ENCODE results near the gene CCDC27.

CCDC27 gene

DNA sequence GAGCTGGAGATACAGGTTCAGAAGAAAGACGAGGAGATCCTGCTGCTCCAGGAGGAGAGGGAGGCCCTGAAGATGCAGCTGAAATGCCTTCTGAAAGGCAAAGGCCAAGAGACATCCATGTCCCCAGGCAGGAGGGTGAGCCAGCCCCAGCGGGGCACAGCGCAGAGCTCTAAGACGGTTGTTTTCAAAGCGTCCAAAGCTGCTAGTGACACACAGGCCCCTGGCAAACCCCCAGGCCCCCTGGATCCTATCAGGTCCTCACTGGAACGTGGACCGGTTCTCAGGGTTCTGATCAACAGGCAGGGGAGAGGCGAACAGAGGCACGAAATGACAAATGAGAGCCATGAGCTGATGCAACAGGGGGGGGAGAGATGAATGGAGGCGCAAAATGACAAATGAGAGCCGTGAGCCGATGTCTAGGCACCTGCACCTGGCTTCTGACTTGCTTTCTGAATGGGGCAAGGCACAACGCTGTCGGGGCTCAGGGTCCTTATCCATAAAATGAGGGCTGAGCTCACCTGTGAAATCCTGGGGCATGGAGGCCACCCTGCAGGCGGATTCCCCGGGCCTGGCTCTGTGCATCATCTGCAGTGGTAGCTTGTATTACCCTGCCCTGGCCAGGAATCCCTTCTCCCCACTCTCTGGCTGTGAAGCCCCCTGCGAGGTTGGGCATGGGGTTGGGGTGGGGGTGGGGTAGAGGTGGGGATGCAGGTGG lies 9.2 kb downstream of the CCDC27 start:
- DNase-seq, result no peak

DNA sequence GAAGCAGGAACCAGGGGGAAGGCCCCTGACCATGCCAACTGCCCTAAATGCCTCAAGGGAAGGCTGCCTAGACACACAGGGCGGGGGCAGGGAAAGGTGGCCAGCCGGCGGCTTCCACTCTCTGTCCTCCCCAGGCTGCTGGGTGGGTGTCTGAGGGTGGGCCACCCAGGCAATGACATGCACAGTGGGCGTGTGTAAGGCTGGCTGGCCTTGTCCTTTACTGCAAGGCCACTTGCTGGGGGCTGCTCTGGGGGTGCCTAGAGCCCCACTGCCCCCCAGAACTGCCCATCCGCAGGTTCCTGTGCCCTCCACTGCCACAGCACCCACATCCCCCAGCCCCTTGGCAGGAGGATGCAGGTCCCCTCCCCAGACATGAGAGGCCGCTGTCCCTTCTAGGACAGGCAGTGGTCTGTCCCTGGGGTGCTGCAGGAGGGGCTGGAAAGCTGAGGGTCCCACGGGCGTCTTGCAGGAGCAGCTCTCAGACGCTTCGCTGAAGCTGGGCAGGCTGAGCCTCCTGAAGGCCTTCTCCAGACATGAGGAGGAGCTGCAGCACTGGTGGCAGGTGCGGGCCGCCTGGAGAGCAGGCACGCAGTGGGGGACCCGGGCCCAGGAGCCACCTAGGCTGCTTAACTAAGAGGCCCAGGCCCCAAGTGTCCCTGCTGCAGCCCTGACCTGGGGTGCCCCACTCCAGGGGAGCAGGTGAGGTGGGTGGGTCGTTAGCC lies 10.1 kb downstream of the CCDC27 start:
- no peak for DNase-seq

DNA sequence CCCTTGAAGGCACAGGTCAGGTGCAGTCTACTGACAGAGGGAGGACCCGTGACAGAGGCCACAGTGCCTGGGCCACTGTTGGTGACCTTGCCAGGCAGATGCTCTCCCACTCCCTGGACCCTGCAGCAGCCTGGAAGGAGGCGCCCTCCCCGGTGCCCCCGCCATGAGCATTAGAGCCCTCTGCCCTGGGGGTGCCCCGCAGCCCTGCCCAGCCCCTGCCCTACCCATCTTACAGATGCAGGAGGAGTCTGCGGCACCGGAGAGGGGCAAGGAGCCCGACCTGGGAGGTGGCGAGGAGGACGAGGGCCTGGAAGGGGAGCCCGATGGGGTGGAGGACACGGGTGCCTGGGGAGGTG lies 10.6 kb downstream of the CCDC27 start:
- DNase-seq, result no peak

DNA sequence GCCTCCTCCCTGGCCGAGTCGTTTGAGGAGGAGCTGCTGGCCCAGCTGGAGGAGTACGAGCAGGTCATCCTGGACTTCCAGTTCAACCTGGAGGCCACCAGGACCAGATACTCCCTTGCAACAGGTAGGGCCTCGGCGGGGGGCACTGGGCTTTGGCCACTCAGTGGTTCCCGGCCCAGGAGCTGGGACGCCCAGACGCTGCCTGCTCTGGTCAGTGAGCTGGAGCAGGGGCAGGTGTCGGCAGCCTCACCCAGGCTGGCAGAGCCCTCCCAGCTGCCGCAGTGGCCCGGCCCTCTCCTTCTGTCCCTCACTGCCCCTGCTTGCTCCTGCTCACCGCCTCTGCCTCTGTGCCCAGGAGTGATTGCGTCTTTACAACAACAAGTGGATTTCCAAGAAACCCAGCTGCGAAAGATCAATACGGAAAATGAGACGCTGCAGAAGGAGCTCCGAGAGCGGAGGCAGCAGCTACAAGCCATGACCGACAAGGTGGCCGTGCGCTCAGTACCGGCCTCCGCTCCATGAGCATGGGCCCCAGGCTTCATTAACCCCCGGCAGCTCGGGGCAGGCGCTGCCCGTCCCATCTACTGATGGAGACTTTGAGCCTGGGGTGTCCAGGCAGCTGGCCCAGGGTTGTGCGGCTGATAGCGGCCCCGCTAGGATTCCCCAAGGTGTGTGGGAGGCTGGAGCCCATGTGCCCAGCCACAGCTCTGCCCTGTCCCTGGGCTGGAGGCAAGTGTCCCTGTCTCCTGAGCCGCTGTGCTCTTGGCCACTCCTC lies 11.3 kb downstream of the CCDC27 start:
- no peak for DNase-seq

DNA sequence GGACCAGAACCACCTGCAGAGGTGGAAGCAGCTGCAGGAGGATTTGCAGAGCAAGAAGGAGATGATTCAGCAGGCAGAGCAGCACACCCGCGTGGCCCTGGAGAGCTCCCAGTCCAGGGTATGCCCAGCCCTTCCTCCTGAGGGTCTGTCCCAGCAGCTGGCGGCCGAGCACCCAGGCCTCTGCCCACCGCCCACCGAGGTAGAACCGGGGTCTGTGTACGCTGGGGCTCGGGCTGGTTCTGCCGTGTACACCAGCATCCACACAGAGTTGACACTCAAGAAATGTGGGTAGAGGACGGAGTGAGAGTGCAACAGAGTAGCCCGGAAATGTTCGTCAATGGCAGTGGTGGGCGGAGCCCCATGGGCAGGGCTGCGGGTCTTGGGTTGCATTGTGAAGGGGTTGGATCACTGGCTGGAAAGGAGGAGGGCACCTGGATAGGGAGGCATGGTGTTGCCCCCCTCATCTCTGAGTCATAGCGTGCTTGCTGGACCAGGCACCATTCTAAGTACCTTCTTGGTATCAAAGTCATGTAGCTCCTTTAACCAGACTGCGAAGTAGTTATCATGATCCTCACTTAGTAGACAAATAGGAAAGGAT lies 15.2 kb downstream of the CCDC27 start:
- DNase-seq, result no peak

DNA sequence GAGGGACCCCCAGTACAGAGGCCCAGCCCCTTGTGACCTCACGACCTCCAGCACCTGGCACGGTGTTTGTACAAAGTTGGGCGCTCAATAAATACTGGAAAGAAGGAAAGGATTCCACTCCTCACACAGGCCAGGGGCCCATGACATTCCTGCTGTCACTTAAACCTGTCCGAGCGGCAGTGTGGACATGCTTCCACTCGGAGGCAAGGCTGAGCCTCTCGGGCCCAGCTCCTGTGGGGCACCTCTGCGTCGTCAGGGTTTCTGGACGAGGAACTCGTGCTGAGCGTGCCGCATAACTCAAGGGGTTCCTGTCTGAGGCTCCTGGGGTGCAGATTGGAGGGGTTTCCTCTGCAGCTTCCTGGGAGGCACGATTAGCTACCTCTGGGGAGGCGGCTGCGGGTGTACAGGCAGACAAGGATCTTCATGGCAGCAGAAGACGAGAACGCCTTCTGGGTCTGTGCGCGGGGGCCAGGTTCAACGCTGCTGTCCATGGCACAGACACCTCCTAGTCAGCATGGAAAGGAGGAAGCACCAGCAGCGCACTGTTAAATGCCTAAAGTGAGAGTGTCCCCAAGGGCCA lies 16.7 kb downstream of the CCDC27 start:
- DNase-seq, result no peak

DNA sequence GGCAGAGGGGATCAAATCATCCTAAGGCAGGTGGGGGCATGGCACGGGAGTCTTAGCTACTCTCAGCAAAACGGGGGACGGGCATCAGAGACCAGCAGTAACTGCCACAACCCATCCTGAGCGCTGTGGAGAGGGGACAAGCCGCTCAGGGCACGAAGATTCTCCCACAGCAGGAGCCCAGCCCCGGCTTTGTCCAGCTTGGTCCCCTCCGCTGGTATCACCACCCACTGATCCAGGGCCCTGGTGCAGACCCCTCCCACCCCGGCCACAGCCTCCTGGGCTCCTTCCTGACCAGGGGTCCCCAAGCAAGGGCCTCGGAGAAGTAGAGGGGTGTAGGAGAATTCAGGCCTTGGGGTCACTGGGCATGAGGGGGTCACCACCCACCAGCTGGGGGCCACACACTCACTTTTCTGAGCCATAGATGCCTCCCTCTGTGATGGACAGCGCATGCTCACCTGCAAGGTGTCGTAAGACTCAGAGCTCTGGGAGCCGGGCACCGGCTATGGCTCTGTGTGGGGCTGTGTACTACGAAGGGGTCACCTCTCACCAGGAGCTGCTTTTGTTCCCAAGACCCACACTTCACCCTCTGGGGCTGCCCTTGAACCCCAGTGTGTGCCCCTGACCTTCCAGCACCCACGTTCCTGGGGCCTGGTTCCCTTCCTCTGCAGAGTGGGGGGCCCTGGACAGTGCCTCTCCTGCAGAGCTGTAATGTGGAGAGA lies 18.0 kb downstream of the CCDC27 start:
- DNase-seq, result no peak

DNA sequence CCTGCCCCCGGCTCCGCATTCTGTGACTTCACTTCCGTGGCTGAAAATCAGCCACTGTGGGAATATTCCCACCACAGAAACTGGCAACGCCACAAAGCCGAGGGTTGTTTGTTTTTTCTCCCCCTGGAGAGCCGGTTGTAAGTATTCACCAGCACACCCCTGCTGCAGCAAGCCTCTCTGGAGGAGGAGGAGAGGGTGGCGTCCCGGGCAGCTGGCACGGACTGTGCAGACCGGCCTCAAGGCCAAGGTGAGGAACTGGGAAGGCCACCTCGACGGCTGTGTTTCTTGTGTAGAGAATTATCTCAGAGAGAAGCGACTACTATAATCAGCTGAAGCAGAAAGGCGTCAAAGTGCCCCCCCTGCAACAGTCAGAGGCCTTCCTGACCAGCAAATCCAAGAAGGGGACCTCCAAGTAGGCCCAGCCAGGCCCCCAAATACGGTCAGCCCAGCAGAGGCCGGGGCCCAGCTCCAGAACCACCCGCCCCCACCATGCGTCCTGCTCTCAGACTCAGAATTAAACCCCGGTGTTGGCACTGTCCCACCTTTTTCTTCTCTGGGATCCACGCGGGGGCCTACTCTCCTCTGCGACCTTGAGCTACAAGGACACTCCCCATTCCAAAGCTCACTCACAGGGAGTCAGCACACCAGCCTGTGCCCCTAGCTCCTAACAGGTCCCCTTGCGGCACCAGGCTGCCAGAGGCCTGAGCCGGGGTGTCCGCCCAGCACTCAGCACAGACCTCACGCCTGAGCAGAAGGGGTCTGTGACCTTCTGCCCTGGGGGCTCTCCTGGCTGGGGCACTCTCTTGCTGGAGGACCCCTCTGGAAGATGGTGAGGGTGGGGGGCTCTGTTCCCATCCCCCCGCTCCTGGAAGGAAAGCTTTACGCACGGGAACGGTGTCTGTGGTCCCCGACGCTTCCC lies 19.1 kb downstream of the CCDC27 start:
- no peak for DNase-seq

DNA sequence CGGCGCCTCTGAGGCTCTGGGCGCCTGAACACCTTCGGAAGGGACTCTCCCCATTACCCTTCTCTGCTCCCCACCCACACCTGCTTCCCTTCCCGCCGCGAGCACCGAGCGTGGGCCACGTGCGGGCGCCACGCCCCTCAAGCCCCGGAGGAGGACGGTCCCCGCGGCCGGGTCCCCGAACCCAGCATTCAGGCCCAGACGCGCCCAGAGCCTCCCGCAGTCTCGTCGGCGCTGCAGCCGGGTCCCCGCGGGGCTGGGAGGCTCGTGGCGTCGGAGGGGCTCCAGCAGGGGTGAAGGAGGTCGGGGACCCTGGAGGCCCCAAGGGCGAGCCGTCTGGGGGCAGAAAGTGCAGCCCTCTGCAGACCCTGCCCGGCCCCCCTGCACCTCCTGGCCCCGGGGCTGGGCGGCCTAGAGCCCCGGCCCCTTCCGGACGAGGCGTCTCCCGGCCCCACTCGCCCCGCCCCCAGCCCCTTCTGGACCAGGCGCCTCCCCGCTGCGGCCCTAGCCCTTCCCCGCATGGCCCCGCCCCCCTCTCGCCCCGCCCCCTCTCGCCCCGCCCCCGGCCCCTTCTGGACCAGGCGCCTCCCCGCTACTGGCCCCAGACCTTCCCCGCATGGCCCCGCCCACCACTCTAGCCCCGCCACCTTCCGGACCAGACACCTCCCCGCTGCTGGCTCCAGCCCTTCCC lies 19.9 kb downstream of the CCDC27 start:
- DNase-seq, result peak; percentile 91

DNA sequence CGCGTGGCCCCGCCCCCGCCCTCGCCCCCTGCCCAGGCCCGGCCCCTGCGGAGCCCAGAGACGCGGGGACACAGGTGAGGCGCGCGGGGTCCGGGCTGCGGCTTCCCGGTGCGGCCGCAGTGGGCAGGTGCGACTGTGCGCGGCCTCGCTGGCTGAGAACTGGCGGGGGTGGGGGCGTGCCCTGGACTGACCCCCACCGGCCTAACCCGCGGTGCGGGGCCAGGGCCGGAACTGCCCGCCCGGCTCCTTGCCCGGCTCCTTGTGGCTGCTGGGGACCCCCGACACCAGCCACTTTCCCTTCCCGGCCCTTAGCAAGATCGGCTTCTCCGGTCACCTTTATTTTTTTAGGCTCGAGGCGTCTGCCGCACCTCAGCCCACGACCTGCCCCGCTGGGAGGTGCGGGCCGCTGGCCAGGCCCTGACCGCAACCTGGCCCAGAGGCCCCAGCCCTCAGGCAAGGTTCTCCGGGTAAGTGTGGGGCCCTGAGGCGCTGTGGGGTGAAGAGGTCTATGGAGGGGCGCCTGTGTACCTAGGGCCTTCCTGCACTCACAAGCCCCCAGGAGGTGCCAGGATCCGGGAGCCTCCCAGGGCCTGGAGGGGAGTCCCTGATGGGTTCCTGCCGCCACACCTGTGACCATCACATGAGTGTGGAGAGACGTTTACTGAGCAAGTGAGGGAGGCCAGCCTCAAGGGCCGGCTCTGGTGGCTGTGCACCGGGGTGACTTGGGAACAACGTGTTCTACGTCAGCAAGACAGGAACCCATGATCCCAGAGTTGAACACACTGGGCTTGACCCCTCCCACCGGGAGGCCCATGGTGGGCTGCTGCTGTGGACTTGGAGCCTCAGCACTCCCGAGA lies 20.7 kb downstream of the CCDC27 start, which contains the start of gene SMIM1:
SMIM1 (plus strand) TSS at position 35 of the 857 bp plus-strand sequence. CDS start 2,625 bp downstream, outside the sequence.
- DNase-seq, result no peak

DNA sequence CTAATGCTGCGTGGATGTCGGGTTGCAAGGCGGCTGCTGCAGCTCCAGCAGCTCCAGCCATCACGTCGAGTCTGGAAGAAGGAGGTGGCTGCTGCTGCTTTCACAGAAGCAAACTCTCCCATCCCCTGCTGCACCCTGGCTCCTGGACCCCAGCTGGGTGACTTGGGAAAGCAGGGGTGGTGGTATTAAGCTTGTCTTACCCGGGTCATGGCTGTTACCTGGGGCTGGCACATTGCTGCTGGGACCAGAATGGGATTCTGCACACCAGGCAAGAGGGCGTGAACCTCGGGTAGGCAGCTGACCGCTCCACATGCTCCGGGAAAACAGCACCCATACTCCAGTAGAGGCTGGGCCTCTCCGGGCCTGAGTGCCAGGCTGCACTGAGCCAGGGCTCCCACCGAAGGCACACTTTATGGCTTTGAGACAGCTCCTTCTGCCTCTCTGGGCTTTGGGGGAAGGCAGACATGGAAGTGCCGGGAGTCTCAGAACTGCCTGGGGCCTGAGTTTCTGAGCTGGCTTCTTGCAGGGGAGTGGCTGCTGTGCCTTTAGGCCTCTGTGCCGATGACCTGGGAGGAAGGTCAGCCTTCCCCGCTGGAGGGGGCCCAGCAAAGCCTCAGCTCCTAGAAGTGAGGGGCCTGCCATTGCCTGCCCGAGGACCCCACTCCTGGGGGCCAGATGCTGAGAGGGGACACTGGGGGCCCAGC lies 21.5 kb downstream of the CCDC27 start:
- no peak for DNase-seq

DNA sequence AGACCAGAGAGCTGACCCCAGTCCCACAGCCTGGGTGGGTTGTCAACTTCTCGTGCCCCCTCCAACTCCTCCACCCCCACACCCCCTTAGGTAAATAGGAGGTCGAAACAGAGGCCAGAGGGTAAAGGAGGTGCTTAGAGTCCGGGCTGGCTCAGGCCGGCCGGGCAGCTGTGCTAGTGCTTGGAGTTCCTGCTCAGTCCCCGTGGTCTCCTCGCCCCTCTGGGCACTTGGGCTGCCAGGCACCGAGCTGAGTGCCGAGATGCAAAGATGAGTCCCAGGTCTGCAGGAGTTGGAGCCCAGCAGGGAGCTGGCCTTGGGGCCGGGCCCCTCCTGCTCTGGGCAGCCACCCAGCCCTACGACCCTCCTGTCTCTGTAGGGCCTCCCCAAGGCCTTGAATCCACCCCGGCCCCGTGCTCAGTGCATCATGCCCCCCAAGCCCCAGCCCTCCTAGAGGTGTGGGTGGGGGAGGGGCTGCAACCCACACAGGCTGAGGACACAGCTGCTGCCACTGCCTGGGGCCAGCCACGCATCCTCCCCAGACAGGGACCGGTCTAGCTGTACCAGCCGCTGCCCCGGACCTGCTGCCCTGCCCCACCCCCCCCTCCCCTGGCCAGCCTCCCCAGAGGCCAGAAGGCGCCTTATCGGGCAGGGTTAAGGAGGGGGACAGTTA lies 22.2 kb downstream of the CCDC27 start:
- no peak for DNase-seq

DNA sequence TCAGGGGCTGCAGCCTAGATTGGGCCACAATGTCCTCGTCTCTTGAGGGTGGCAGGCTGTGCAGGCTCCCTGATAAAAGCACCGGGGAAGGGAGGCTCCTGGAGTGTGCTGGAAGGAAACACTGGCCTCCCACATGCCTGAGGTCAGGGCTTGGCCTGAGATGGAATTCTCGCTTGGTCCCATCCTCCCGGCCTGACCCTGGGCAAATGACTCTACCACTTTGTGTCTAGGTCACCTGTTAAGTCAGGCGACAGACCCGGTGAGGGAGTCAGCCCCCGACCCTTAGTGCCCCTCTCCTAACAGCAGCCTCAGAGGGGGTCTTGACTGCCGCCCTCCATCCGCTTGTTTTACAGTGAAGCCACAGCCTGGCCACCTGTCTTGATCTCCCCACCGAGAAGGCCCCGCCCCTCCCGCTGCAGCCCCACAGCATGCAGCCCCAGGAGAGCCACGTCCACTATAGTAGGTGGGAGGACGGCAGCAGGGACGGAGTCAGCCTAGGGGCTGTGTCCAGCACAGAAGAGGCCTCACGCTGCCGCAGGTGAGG lies 22.8 kb downstream of the CCDC27 start:
- DNase-seq, result no peak

DNA sequence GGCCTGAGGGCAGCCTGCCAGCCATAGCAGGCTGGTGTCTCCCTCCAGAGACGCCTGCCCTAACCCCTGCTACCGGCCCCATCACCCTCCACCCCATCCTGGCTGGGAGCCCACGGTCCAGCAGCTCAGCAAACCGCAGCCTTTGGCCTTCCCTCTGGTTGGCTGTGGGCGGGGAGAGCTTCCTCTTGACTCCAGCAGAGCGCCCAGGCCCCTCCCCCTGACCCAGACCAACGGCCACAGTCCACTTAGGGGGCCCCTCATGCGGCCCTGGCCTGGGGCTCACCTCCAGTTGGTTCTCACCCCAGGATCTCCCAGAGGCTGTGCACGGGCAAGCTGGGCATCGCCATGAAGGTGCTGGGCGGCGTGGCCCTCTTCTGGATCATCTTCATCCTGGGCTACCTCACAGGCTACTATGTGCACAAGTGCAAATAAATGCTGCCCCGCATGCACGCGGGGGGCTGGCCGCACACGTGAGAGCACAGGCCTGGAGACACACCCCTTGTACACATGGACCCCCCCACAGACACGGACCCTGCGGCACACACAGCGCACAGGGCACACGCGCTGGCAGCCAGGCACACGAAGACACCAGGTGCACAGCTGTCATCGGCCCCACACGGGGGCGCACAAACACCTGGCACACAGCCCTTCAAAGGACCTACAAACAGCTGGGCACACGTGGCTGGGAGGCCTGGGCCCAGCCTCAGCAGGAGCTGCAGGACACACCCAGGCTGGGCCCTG lies 23.4 kb downstream of the CCDC27 start:
- DNase-seq, result peak; percentile 74

DNA sequence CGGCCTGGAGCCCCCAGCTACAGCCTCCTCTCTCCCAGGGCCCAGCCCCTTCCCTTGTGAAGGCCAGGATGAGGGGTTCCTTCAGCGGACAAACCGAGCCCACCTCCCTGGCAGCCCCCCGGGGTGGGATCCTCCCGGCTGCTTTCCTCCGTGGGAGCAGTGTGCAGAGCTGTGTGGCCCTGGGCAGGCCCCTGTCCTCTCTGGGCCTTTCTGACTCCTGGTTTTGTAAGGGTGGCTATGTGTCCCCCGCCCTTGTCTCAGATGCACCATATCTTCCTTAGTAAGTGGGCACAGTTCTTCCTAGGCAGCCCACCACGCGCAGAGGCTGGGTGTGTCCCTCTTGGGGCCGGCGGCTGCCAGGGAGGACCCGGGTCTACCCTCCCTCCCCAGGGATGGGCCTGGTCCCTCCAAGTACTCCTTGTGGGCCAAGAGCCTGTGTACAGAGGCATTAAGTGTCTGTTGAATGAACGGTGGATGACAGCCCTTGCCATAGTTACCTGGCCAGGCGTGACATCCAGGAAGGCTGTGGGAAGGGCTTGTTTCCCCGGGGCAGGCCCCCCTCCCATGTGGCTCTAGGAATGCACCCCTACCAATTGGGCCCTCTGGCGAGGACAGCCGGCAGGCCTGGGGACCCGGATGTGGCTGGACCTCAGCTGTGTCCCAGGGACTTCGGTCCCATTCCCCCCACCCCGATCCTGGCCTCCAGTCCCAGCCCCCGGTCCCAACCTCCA lies 24.1 kb downstream of the CCDC27 start:
- no peak for DNase-seq

DNA sequence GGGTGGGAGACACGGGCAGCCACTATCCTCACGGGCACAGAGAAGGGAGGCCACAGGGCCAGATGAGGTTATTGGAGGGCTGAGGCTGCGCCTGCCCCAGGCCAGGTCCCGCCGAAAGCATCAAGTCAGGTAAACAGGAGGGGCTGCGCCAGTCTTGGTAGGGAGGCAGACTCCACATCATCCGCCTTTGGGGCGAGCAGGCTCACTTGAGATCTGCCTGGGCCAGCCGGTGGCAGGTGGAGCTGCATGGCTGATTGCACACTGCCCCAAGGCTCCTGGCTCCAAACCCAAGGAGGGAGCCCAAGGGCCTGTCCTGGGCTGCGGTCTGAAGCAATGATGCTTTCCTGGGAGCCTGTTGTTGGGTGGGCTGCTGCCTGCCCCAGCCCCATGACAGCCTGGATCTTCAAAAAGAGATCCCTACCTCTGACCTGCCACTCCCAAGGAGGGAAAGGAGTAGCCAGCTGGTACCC lies 24.9 kb downstream of the CCDC27 start:
- DNase-seq, result no peak

Measured in activated CD4-positive, alpha-beta T cell treated with anti-CD3 and anti-CD28 coated beads, Interleukin-10, Interleukin-2, amounts not matched to agents 100 ng/mL and 50 ng/mL, durations not matched to agents 16 hours and 8 hours (primary cell).